Measurements from ENCODE around the gene TRIM65. TPM values are rescaled to one million over a fixed set of nuclear protein-coding genes. Genes with fewer than 3 reads are reported as not detected.

Gene TRIM65
- total and polyA plus RNA-seq, 2 of the 13 experiments (the other 11 are each of a cell fraction or from before 2014, with no cell fraction given) = 10.3 to 22.4 TPM

GRCh38 chr17:75899767-75900468, 3.2 kb upstream of the TRIM65 start (continued):
- TF ChIP-seq ZNF773 (CRISPR knock-in tag; IDR thresholded peaks at IDR 0.05; ENCODE audit: borderline replicate concordance) = no peak

- H3K27me3 ChIP-seq (ENCODE audit: control insufficient read depth in 1 of 2, insufficient read depth in 2 of 2, low read length in 2 of 2) = no peaks in the 10 kb centered on the region; a peak in 1 of 5 replicates
- H3K4me2 ChIP-seq (ENCODE audit: low read depth, low read length) = no peak overlapping the region
- 96% methylated on average over 13 of the region's 13 CpGs for WGBS (ENCODE audit: low lambda C conversion rate)
- no peak overlapping the region for H2AFZ ChIP-seq (ENCODE audit: low read length)
- in situ Hi-C loops (cut with HindIII; ENCODE audit: extremely low pct_ligation_motif_present, low pct_unique_long_range_greater_than_20kb) (no loop called here), intact Hi-C loops (cut with micrococcal nuclease; ENCODE audit: unreplicated experiment) (no loop called here)
- ChIA-PET CTCF (ENCODE audit: low intra/inter-chr PET ratio, low total read pairs) (no interaction called here), POLR2A (interaction anchor here (4.9 to 7.7 kb wide), 2 partner anchors 22 to 44 kb away, joined by 25 to 66 read pairs; partner anchors contain the start of genes TRIM47 and WBP2)
- BruUV-seq (replicated peaks) = no TSS peak
- H3K9ac ChIP-seq (ENCODE audit: insufficient read depth, low read depth, low read length) = no peak overlapping the region
- ATAC-seq = no peak
- H3K4me1 ChIP-seq (ENCODE audit: insufficient read depth, low read length) = peaks cover 38% of the 10 kb centered on the region
- peaks cover 28% of the 10 kb centered on the region for H3K79me2 ChIP-seq (ENCODE audit: insufficient read depth, low read length)
- FAIRE-seq = no peak
- TF ChIP-seq POLR2G (IDR thresholded peaks at IDR 0.05; ENCODE audit: low read depth, low read length) (0 out of 2 replicates have a peak, but pooled peaks have one; percentile 18), LCORL (IDR thresholded peaks at IDR 0.05) (no peak), LCORL (CRISPR knock-in tag; IDR thresholded peaks at IDR 0.05) (no peak), KAT2B (IDR thresholded peaks at IDR 0.05; ENCODE audit: borderline replicate concordance, low read depth, low read length) (no peak), SRSF9 (IDR thresholded peaks at IDR 0.05; ENCODE audit: borderline replicate concordance, insufficient read depth, low read depth, low read length, poor library complexity, severe bottlenecking) (no peak)
- DNase-seq (ENCODE audit: low spot score) = no peak
- H3K27ac ChIP-seq (ENCODE audit: extremely low read length, insufficient read depth, low read length) = no peak overlapping the region
- no peaks in the 10 kb centered on the region for H4K20me1 ChIP-seq (ENCODE audit: insufficient read depth, low read length)
- H3K9me3 ChIP-seq (ENCODE audit: low read length) = no peaks in the 10 kb centered on the region
- peaks cover 28 to 53% of the 10 kb centered on the region in 2 experiments for H3K36me3 ChIP-seq (replicated peaks in 1 of 2; ENCODE audit: control insufficient read depth in 1 of 2, insufficient read depth in 2 of 2, low read length in 2 of 2)
- H3K4me3 ChIP-seq (replicated peaks in 1 of 3; ENCODE audit: insufficient read depth in 1 of 3, low read depth in 2 of 3, low read length in 3 of 3) = no peak overlapping the region
Observed at GRCh38 chr17:75899353-75899752, 2.6 kb upstream of the TRIM65 start.

GRCh38 chr17:75898791-75899190, 2.0 kb upstream of the TRIM65 start:
- H3K4me1 ChIP-seq (ENCODE audit: insufficient read depth, low read length) = peaks cover 41% of the 10 kb centered on the region
- DNase-seq (ENCODE audit: low spot score) (no peak), FAIRE-seq (no peak), ATAC-seq (no peak)
- H3K4me2 ChIP-seq (ENCODE audit: low read depth, low read length) = no peak overlapping the region
- H3K79me2 ChIP-seq (ENCODE audit: insufficient read depth, low read length) = peaks cover 22% of the 10 kb centered on the region
- WGBS (ENCODE audit: low lambda C conversion rate) = over 99% methylated on average over 16 of the region's 16 CpGs
- H3K27me3 ChIP-seq (ENCODE audit: control insufficient read depth in 1 of 2, insufficient read depth in 2 of 2, low read length in 2 of 2) = no peaks in the 10 kb centered on the region
- H3K36me3 ChIP-seq (replicated peaks in 1 of 2; ENCODE audit: control insufficient read depth in 1 of 2, insufficient read depth in 2 of 2, low read length in 2 of 2) = peaks cover 28 to 53% of the 10 kb centered on the region in 2 experiments
- H3K9me3 ChIP-seq (ENCODE audit: low read length) = no peaks in the 10 kb centered on the region
- H3K27ac ChIP-seq (ENCODE audit: extremely low read length, insufficient read depth, low read length) = no peak overlapping the region
- intact Hi-C loops (cut with micrococcal nuclease; ENCODE audit: unreplicated experiment) = no loop called here
- no peak overlapping the region for H2AFZ ChIP-seq (ENCODE audit: low read length)
- no TSS peak for BruUV-seq (replicated peaks)
- in situ Hi-C loops (cut with HindIII; ENCODE audit: extremely low pct_ligation_motif_present, low pct_unique_long_range_greater_than_20kb) = no loop called here
- CTCF ChIA-PET (ENCODE audit: low intra/inter-chr PET ratio, low total read pairs) = no interaction called here
- H4K20me1 ChIP-seq (ENCODE audit: insufficient read depth, low read length) = no peaks in the 10 kb centered on the region
- POLR2A ChIA-PET = interaction anchor here (1.0 to 12.9 kb wide), 5 partner anchors 18 to 105 kb away, joined by 3 to 423 read pairs (median 7); partner anchors contain the start of genes CDK3, TRIM47 and WBP2
- H3K4me3 ChIP-seq (replicated peaks in 1 of 3; ENCODE audit: insufficient read depth in 1 of 3, low read depth in 2 of 3, low read length in 3 of 3) = no peak overlapping the region
- H3K9ac ChIP-seq (ENCODE audit: insufficient read depth, low read depth, low read length) = no peak overlapping the region
- TF ChIP-seq NFKB2 (CRISPR knock-in tag; IDR thresholded peaks at IDR 0.05; ENCODE audit: borderline replicate concordance) = no peak
- no peak for TF ChIP-seq ATF7 (IDR thresholded peaks at IDR 0.05)
- TF ChIP-seq ATF7 (CRISPR knock-in tag; IDR thresholded peaks at IDR 0.05) = no peak
- TF ChIP-seq ARNTL (CRISPR knock-in tag; IDR thresholded peaks at IDR 0.05) = no peak
- TF ChIP-seq ZSCAN21 (CRISPR knock-in tag; IDR thresholded peaks at IDR 0.05; ENCODE audit: borderline replicate concordance) = no peak
- TF ChIP-seq ZNF354B (CRISPR knock-in tag; IDR thresholded peaks at IDR 0.05) = no peak
- no peak for TF ChIP-seq MBNL3 (CRISPR knock-in tag; conservative IDR thresholded peaks at IDR 0.05)
- TF ChIP-seq SP5 (CRISPR knock-in tag; IDR thresholded peaks at IDR 0.05; ENCODE audit: borderline replicate concordance, low read depth) = no peak

Measured in HepG2 (cell line).